Endodermal cell (in vitro differentiated cells): ENCODE data around the gene S100A8. TPM values are rescaled to one million over a fixed set of nuclear protein-coding genes. Genes with fewer than 3 reads are reported as not detected.

ENCODE experiments used
- DNase-seq: peaks from one replicate; pipeline ENCODE4 v3.0.0-alpha.2; 2017
- H3K27ac ChIP-seq: 2 replicates; pipeline ENCODE4 v1.5.1; 2013; ENCODE audit warnings: mild to moderate bottlenecking, low read depth, low read length, moderate library complexity
- H3K27me3 ChIP-seq: 2 replicates; pipeline ENCODE4 v1.6.1; 2013; ENCODE audit warnings: mild to moderate bottlenecking, low read length, moderate library complexity; ENCODE audit not compliant: insufficient read depth, control insufficient read depth, poor library complexity, severe bottlenecking
- H3K36me3 ChIP-seq: 2 replicates; pipeline ENCODE4 v1.7.0; 2013; ENCODE audit warnings: mild to moderate bottlenecking, low read length, moderate library complexity; ENCODE audit not compliant: control insufficient read depth, insufficient read depth
- H3K4me1 ChIP-seq: one replicate; pipeline ENCODE4 v1.7.0; 2013; ENCODE audit warnings: low read length; ENCODE audit not compliant: control insufficient read depth, insufficient read depth
- H3K4me3 ChIP-seq: 2 replicates; pipeline ENCODE4 v1.5.1; 2013; ENCODE audit warnings: mild to moderate bottlenecking, low read length, moderate library complexity
- H3K9ac ChIP-seq: 2 replicates; pipeline ENCODE4 v1.6.1; 2013; ENCODE audit warnings: mild to moderate bottlenecking, low read length, moderate library complexity; ENCODE audit not compliant: poor library complexity, severe bottlenecking; ENCODE audit errors: extremely low read depth
- H3K9me3 ChIP-seq: 2 replicates; pipeline ENCODE4 v1.6.1; 2013; ENCODE audit warnings: mild to moderate bottlenecking, low read length, moderate library complexity; ENCODE audit not compliant: control insufficient read depth
- H3K27ac Mint-ChIP-seq: 2 replicates; pipeline ENCODE4 v1.8.0; 2020; ENCODE audit warnings: mixed read lengths
- H3K27me3 Mint-ChIP-seq: 2 replicates; pipeline ENCODE4 v1.8.0; 2021; ENCODE audit warnings: mild to moderate bottlenecking, mixed read lengths; ENCODE audit not compliant: insufficient read depth
- H3K36me3 Mint-ChIP-seq: 2 replicates; pipeline ENCODE4 v1.8.0; 2020; ENCODE audit warnings: low read depth, mixed read lengths
- H3K4me1 Mint-ChIP-seq: 2 replicates; pipeline ENCODE4 v1.8.0; 2020; ENCODE audit warnings: mixed read lengths
- H3K4me3 Mint-ChIP-seq: 2 replicates; pipeline ENCODE4 v1.8.0; 2020; ENCODE audit warnings: mild to moderate bottlenecking, moderate library complexity, mixed read lengths
- H3K9me3 Mint-ChIP-seq: 2 replicates; pipeline ENCODE4 v1.8.0; 2020; ENCODE audit warnings: mild to moderate bottlenecking, mixed read lengths
- WGBS, 2 experiments: methylation state at CpG; one replicate each; pipeline versions ENCODE4 v1.1.5 to v1.1.7; 2013; ENCODE audit warnings: missing lambda C conversion rate in 2 of 2, mixed read lengths in 1 of 2; ENCODE audit not compliant: insufficient coverage in 1 of 2, insufficient read length in 1 of 2; 5-methylcytosine and 5-hydroxymethylcytosine counted together
- total RNA-seq, 2 donors: library from RNA; stranded (reverse); fragmentation: NEBNext Ultra II Directional in 1 of 2; extraction: Animal tissue kit (Norgen Biotek cat#: 25700) in 1 of 2; gene quantifications; 2 replicates in 1 of 2; 3 replicates in 1 of 2; pipeline ENCODE4 v1.2.1, GENCODE V29; 2021
- TF ChIP-seq, protein P1 (sequence below): fragments of 200-600 bp; sonication (generic); conservative IDR thresholded peaks from 2 replicates; pipeline ENCODE4 v1.5.0; 2021; ENCODE audit warnings: antibody characterized with exemption, mild to moderate bottlenecking

Gene S100A8
- total RNA-seq, 2 donors from 2014 or later = not detected

DNA sequence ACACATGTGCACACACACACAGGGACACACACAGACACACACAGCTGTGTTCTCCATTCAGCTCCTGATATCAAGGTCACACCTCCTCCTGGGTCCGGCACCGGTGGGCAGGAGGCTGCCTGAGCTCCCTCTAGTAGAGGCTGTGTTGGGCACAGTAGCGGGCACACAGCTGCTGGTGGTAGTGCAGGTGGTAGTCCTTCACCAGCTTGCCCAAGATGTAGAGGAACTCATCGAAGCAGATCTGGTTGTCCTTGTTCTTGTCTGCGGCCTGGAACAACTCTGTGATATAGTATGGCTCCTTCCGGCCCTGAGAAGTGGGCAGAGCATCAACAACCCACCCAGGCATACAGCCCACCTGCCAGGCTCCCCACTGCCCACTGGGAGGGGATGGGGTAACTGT, 5.6 kb upstream of the S100A8 start:
- DNase-seq = no peak
- peaks cover 3% of the 10 kb centered on the region for H3K27me3 Mint-ChIP-seq
- H3K36me3 Mint-ChIP-seq = no peaks in the 10 kb centered on the region
- Histone ChIP-seq H3K27ac (no peak overlapping the region), H3K27me3 (no peaks in the 10 kb centered on the region), H3K9me3 (no peaks in the 10 kb centered on the region), H3K9ac (no peak overlapping the region), H3K36me3 (no peaks in the 10 kb centered on the region), H3K4me3 (no peak overlapping the region), H3K4me1 (no peaks in the 10 kb centered on the region)
- H3K27ac Mint-ChIP-seq = no peak overlapping the region
- no peaks in the 10 kb centered on the region for H3K4me1 Mint-ChIP-seq
- TF ChIP-seq, protein P1, sequence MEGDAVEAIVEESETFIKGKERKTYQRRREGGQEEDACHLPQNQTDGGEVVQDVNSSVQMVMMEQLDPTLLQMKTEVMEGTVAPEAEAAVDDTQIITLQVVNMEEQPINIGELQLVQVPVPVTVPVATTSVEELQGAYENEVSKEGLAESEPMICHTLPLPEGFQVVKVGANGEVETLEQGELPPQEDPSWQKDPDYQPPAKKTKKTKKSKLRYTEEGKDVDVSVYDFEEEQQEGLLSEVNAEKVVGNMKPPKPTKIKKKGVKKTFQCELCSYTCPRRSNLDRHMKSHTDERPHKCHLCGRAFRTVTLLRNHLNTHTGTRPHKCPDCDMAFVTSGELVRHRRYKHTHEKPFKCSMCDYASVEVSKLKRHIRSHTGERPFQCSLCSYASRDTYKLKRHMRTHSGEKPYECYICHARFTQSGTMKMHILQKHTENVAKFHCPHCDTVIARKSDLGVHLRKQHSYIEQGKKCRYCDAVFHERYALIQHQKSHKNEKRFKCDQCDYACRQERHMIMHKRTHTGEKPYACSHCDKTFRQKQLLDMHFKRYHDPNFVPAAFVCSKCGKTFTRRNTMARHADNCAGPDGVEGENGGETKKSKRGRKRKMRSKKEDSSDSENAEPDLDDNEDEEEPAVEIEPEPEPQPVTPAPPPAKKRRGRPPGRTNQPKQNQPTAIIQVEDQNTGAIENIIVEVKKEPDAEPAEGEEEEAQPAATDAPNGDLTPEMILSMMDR = no peak
- H3K9me3 Mint-ChIP-seq = no peaks in the 10 kb centered on the region
- no peak overlapping the region for H3K4me3 Mint-ChIP-seq
- WGBS, 2 experiments = 78 to 82% methylated on average over 3 to 6 of the region's 6 CpGs

DNA sequence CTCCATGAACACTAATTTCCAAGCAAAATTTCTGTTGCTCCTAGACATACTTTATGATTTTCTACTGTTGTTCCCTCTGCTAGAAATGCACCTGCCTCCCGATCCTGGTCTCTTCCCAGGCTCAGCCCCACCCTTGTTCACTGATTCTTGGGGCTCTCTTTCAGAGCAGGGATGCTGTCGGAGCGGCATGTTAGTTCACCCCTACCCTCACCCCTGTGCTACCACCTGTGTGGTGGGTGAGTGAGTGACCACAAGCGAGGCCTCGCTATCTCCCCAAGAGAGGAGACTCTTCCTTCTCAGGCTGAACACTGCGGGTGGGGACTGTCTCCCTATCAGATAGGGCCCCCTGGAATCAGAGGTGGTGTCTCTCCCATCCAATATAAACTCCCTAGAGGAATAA, 4.9 kb upstream of the S100A8 start:
- TF ChIP-seq, protein P1 = no peak
- peak; percentile 20 for DNase-seq
- Histone ChIP-seq H3K4me1 (no peaks in the 10 kb centered on the region), H3K9me3 (no peaks in the 10 kb centered on the region), H3K9ac (no peak overlapping the region), H3K27ac (no peak overlapping the region), H3K4me3 (no peak overlapping the region), H3K36me3 (no peaks in the 10 kb centered on the region), H3K27me3 (no peaks in the 10 kb centered on the region)
- Mint-ChIP-seq H3K4me3 (no peak overlapping the region), H3K36me3 (no peaks in the 10 kb centered on the region), H3K27me3 (peaks cover 5% of the 10 kb centered on the region), H3K27ac (no peak overlapping the region), H3K4me1 (no peaks in the 10 kb centered on the region), H3K9me3 (no peaks in the 10 kb centered on the region)
- WGBS, 2 experiments = 91 to 100% methylated on average over 2 to 6 of the region's 6 CpGs

DNA sequence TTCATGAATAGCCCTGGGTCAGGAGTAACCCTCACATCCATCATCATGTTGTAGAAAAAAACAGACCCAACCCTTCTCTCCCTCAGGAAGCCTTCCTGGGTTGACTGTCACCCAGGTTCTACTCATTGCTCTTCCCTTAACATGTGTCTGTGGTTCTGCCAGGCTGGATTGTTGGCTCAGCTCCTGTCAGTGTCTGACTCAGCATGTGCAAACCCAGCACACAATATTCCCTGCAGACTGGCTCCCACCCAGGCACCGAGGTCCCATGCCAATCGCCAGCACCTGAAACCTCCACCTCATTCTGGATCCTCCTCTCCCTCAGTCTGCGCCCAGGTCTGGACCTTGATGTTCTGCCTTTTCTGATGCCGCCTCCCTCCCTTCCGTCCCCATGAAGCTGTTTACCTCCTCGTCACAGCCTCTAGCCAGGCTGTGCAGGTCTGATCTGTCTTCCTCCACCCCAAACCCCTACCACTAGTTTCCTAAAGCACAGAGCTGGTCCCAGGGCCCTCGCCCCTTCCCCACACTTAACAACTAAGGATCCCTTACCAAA, 4.3 kb upstream of the S100A8 start:
- Histone ChIP-seq H3K9me3 (no peaks in the 10 kb centered on the region), H3K9ac (no peak overlapping the region), H3K4me1 (no peaks in the 10 kb centered on the region), H3K4me3 (no peak overlapping the region), H3K27ac (no peak overlapping the region), H3K36me3 (no peaks in the 10 kb centered on the region), H3K27me3 (no peaks in the 10 kb centered on the region)
- Mint-ChIP-seq H3K27ac (no peak overlapping the region), H3K27me3 (peaks cover 7% of the 10 kb centered on the region), H3K4me3 (no peak overlapping the region), H3K36me3 (no peaks in the 10 kb centered on the region), H3K9me3 (no peaks in the 10 kb centered on the region), H3K4me1 (no peaks in the 10 kb centered on the region)
- 82 to 98% methylated on average over 6 to 7 of the region's 7 CpGs for WGBS, 2 experiments
- TF ChIP-seq, protein P1 = no peak
- peak; percentile 31 for DNase-seq
